Hippocampal formation (tissue), 2 donors: ENCODE results near the gene LINC00237.

Experiments used
- DNase-seq, 2 donors: peaks; one replicate each; lab custom pipeline; 2025; lab: John Stamatoyannopoulos, UW

LINC00237 gene

DNA sequence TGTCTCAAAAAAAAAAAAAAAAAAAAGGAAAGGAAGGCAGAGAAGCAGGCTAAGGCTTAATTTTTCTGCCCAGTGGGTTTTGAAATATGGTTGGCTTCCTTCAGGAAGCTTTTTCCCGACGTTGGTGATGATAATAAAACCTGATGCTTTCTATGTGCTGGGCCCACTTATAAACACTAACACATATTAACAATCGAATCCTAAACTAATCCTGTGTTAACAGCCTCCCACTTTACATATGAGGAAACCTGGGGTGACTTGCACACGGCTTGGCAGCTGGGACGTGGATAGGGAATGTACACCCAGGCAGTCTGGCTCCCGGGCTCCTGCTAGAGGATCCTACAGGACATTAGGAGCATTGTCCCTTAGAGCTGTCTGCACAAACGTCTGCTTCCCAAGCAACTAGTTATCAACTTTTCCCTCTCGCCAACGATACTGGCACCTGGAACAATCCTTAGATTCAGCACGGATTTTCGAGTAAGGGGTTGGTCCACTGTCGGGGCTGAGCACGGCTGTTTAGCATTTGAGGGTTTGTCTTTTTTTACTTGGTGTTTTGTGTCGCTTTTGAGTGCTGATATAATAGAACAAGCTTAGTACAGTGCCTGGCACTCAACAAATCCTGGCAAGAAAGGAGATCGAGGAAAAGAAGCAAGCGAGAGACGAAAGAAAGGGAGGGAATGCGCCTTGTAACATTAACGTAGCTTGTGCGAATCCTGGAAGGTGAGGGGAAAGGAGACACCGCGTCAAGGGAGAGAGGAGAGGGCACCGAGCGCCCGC, 19.1 kb upstream of the LINC00237 start:
- DNase-seq, result peak in 1 of 2 donors; percentile 58

DNA sequence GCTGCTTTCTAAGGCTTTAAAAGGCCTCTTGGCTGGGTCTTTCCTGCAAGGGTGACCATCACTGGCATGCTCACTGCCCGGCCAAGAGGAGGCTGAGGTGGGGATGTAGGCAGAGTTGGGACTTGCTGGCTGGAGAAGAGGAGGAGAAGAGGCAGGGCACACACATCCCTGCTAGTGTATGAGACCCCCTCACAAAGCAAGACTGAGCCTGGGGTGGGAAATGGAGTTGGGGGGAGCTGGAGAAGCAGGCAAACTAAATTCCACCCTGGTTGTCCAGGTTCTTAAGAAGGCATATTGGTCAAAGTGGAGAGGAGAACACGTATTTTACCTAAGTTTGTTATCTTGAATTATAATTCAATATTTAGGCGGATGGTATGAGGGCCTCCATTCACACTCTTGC, 18.0 kb upstream of the LINC00237 start:
- DNase-seq, result no peak

DNA sequence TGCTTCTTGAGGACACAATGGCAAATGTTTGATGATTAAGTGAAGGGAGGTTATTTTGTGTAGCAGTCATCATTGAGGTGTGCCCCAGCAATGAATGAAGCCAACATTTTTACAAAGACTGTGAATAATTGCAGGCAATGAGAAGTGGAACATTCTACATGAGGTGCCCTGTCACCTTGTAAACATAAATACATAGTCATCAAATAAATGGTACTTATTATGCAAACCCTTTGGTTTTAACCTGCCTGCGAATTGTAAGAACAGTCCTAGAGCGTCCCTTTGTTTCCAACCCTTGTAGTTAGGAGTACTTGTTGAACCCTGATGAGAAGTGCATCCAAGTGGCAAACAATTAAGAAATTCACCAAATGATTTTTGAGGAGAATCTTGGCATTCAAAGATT, 12.6 kb upstream of the LINC00237 start:
- DNase-seq, result no peak

DNA sequence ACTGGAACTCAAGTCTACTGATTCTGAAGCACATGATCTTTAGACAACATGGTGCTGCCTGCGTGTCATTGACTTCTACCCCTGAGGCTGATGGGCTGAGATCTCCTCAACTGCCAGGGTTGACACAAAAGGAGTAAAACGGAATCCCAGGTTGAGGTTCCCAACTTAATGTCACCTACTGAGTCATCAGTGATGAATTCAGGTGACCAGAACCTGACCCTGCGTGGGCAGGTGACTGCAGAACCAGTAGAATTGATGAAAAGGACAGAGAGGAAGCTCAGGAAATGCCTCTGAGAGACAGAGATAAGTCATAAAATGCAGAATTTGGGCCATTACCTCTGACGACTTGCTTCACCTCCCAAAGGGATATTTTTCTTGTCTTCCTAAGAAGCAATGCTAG, 12.0 kb upstream of the LINC00237 start:
- DNase-seq, result no peak

DNA sequence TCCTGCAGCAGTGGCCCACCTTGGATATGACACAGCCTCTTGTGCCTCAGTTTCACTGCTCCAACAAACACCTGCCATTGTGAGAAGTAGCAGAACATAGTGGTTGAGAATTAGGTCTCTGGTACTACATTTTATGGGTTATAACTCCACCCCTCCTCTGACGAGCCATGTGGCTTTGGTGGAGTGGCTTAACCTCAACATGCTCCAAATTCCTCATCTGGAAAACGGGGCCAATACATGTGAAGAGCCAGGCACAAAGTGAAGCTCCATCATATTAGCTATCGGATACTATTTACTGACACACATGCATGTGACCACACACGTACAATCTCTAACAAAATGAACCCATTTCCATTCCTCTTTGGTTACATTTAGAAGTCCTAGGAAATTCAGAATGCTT, 11.4 kb upstream of the LINC00237 start:
- no peak for DNase-seq

GRCh38 chr20:21114584-21114983, 8.4 kb upstream of the LINC00237 start:
- DNase-seq, result no peak

DNA sequence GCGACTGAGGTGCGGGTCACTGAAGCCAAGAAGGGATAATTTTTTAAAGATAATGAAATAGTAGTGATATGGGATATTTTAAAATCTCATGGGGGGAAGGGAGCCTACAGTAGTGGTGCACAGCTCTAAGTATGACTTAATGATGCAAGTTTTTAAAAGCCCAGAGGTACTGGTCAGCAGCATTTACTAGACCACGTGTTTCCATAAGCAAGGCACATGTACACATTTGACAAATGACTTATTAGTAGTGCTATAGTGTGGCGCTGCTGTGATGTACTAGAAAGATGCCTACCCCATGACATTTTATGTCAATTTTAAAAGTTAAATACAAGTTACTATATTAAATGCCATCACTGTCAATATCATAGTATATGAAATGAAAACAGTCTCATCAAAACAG, 7.5 kb upstream of the LINC00237 start:
- no peak for DNase-seq

DNA sequence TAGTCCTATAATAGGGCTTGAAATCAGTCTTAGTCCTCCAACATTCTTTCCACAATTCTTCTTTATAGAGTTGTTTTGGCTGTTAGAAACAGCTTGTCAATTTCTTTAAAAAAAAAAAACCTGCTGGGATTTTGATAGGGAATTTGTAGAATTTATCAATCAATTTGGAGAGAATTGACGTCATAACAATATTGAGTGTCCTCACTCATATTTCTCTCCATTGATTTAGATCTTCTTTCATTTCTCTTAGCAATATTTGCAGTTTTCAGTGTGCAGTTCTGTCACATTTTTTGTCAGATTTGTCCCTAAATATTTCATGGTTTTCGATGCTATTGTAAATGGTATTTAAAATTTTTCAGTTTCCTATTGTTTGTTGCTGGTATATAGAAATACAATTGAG, 5.3 kb upstream of the LINC00237 start:
- no peak for DNase-seq

DNA sequence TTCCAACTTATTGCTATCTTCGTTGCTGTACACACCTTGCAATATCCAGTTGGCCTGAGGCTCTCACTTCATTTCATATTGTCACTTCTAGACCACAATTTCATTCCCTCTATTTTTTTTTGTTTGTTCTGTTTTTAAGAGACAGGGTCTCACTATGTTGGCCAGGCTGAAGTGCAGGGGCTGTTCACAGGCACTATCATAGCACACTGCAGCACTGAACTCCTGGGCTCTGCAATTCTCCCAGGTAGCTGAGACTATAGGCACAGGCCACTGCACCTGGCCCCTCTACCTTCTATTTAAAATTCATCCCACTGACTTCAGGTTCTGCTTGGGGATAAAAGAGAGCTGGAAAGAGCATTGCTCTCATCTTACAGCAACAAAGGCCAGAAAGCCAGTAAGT, 4.7 kb upstream of the LINC00237 start:
- no peak for DNase-seq

DNA sequence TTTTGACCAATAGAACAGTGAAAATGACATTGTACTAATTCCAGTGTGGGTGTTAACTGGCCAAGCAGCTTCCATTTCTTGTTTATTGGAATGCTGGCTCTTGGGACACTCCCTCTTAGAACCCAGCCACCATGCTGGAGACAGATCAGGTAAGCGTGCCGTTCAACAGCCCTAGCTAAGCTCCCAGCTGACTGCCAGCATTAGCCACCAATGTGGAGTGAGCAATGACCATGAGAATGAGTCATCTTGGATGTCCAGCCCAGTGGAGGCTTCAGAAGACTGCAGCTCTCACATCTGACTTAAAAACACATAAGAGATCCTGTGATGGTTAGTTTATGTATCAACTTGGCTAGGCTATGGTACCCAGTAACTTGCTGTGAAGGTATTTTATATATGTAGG, 3.0 kb upstream of the LINC00237 start:
- DNase-seq, result no peak

DNA sequence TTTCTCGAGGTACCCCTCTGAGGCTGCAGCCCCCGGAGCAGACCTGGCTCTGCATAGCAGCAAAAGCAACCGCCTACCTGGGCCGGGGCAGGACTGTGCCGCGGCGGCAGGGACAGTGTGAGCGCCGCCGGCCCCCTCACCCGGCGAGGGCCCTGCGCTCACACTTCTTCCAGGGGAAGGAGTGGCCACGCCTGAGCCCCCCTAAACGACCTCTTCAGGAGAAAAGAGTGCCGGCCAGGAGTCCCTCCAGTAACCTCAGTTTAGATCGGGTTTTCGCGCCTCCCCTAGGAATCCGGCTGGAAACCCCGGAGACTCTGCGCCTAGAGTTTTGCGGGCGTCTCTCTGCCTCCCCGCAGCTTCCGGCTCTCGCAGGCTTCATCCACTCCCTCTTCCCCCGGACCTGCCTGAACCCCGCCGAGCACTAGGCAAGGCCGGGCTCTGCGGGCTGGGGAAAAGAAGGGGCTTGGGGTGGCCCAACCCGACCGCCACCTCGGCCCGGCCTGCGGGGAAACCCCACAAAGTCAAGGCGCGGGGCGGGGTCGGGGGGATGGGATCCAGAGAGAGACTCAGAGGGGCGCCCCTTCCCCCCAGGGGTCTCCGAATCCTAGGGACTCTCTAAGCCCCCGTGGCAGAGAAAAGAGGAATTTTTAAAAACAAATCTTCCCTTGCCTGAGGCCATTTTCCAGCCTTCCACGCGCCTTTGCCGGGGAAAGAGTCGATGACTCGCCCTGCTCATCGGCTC, 558 bp downstream of the LINC00237 start:
- no peak for DNase-seq

GRCh38 chr20:21104921-21105320, 1.2 kb downstream of the LINC00237 start:
- no peak for DNase-seq

- DNase-seq, result no peak
These were observed 1.7 kb downstream of the LINC00237 start for GRCh38 chr20:21104466-21104761.

- no peak for DNase-seq
These were observed 2.3 kb downstream of the LINC00237 start for GRCh38 chr20:21103582-21104465.

DNA sequence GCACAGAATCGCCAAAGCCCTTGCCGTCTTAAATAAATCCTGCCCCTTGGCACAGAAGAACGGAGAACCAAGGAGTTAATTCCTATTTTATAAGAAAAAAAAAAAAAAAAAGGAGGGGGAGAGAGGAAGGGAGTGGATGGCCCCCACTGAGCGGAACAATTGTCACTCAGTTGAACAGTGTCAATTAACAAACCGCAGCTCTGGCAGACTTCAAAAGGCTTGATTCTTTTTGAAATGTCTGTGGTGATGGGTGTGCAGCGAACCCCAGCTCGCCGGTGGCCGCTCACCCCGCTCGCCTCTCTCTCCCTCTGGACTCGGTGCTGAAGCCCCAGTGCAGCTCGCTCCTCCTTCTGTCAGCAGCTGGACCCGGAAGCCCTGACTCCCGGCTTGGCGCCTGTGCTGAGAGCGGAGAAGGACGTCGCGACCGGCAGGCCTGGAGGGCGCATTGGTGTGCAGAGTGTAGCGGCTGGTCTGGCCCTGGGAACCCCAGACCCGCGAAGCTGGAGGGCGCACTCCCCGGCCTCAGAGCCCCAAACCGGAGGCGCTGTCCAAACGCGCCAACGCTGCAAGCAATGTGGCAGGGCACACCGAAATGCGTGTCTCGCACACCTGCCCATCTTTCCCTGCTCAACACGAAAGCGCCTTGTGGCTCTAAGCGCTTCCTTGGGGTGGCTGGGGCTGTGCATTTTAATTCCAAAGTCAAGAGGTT, 3.4 kb downstream of the LINC00237 start:
- DNase-seq, result peak; percentile 64 to 73

DNA sequence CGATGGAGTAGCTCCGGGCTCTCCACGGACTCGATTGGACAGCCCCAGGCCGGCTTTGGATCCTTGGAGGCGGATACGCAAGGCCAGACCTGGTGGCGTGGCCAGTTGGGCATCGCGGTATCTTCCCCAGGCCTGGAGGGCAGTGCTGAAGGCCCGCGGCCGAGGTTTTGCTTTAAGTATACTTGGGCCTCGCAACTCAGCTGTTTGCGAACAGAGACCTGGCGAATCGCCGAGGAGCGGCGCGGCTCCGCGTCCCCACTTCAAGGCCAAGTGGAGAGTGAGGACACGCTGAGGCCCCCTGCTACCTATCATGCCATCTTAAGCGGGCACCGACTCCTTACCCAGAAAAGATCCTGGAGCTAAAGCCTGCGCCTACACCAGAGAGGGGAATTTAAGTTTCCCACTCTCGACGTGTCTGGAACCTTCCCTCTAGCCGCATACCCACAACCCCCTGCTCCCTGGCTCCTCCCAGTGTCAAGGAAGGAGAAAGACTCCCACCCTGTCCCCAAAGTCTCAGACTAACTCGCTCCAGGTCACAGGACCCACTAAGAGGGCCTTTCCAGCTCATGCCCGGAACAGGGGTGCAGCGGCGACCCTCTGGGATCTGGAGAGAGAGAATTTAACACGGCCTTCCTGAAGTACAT, 4.1 kb downstream of the LINC00237 start:
- peak in 1 of 2 donors; percentile 19 for DNase-seq

DNA sequence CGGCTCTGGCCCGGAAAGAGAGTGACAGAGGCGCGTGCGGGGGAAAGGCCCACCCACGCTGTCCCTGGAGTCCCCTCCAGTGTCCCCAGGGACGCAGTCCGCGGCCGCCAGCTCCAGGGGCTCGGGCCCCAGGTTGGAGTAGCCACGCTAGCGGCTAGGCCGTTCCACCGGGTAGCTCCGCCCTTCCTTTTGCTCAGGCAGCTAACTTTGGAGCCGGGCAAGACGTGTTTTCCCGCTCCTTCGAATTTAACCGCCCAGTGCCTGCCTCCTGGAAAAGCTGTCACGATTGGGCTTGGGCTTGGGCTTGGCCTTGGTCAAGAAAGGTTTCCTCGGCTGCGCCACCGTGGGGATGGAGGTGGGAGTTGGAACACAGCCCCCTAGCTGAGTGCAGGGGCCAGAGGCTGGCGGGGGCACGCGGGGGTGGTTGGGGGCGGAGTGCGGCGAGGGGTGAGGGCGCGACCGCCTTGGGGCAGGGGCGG, 4.7 kb downstream of the LINC00237 start:
- DNase-seq, result no peak

GRCh38 chr20:21100578-21101452, 5.3 kb downstream of the LINC00237 start:
- DNase-seq, result peak in 1 of 2 donors; percentile 11

- DNase-seq, result peak in 1 of 2 donors; percentile 21
These were observed 6.2 kb downstream of the LINC00237 start for GRCh38 chr20:21099751-21100577.
